ENCODE data around the gene VCL.
A peak's percentile ranks its signal among the peaks of the same experiment; 100 is the strongest.
"Not testable (repeated sequence)": the region's sequence is repeated elsewhere in the genome, so short reads cannot be mapped to it uniquely, and the experiment has no call there.

The VCL gene

GRCh38 chr10:74117738-74118137 is 119.8 kb downstream of the VCL start:
- DNase-seq: no peak

- DNase-seq: no peak
Measured at GRCh38 chr10:74118804-74119203, 120.9 kb downstream of the VCL start.

GRCh38 chr10:74120911-74121310 is 123.0 kb downstream of the VCL start:
- no peak for DNase-seq

GRCh38 chr10:74121368-74121767 is 123.5 kb downstream of the VCL start:
- DNase-seq: no peak

GRCh38 chr10:74122060-74122459 is 124.1 kb downstream of the VCL start:
- no peak for DNase-seq

- DNase-seq: no peak
Measured at GRCh38 chr10:74123081-74123480, 125.2 kb downstream of the VCL start.

GRCh38 chr10:74133923-74134820 is 136.3 kb downstream of the VCL start:
- DNase-seq: no peak

GRCh38 chr10:74135452-74135851 is 137.5 kb downstream of the VCL start:
- DNase-seq: no peak

- DNase-seq: no peak
Measured at GRCh38 chr10:74137992-74138391, 140.1 kb downstream of the VCL start.

- DNase-seq: not testable (repeated sequence)
Measured at GRCh38 chr10:74138596-74138995, 140.7 kb downstream of the VCL start.

GRCh38 chr10:74139981-74140380 is 142.1 kb downstream of the VCL start:
- no peak for DNase-seq

- DNase-seq: no peak
Measured at GRCh38 chr10:74140553-74140952, 142.6 kb downstream of the VCL start.

- DNase-seq: no peak
Measured at GRCh38 chr10:74145133-74145532, 147.2 kb downstream of the VCL start.

GRCh38 chr10:74146980-74147379 is 149.1 kb downstream of the VCL start:
- not testable (repeated sequence) for DNase-seq

- peak; percentile 76 for DNase-seq
Measured at GRCh38 chr10:74150204-74150989, 152.5 kb downstream of the VCL start, which contains the start of gene AP3M1. AP3M1 (minus strand) TSS chr10:74150828; CDS start chr10:74138379, 12,449 bp downstream.

- peak; percentile 99 for DNase-seq
Measured at GRCh38 chr10:74150990-74151878, 153.3 kb downstream of the VCL start, which contains the start of gene ADK. ADK (plus strand) TSS chr10:74151221; CDS start chr10:74151279, 58 bp downstream.

- no peak for DNase-seq
Measured at GRCh38 chr10:74151879-74152722, 154.2 kb downstream of the VCL start.

GRCh38 chr10:74153123-74153522 is 155.2 kb downstream of the VCL start:
- no peak for DNase-seq

- DNase-seq: no peak
Measured at GRCh38 chr10:74153676-74154075, 155.8 kb downstream of the VCL start.

- no peak for DNase-seq
Measured at GRCh38 chr10:74156919-74157289, 159.0 kb downstream of the VCL start.

GRCh38 chr10:74160013-74160412 is 162.1 kb downstream of the VCL start:
- no peak for DNase-seq

Measured in activated CD4-positive, CD25-positive, alpha-beta regulatory T cell treated with anti-CD3 and anti-CD28 coated beads, Interleukin-2, amount 50 U/mL, for 72 hours (primary cell).